Lower leg skin (tissue), 4 donors: ENCODE data around the gene ANKEF1. TPM values are rescaled to one million over a fixed set of nuclear protein-coding genes. Genes with fewer than 3 reads are reported as not detected.
"Not testable (repeated sequence)": the region's sequence is repeated elsewhere in the genome, so short reads cannot be mapped to it uniquely, and the experiment has no call there.

Experiments used
- DNase-seq, 2 donors: peaks; one replicate each; pipeline ENCODE4 v3.0.0-alpha.2; 2019; ENCODE audit warnings: low spot score in 2 of 2
- H3K4me3 ChIP-seq: fragments of 200-600 bp; sonication (generic); 2 replicates; pipeline ENCODE4 v1.5.1; 2017; ENCODE audit warnings: mild to moderate bottlenecking, low read depth; ENCODE audit not compliant: poor library complexity, severe bottlenecking
- CTCF ChIP-seq, 3 donors: fragments of 450-650 bp; IDR thresholded peaks; one replicate each; pipeline ENCODE4 v1.5.1; 2016; ENCODE audit warnings: antibody characterized with exemption in 3 of 3, mild to moderate bottlenecking in 3 of 3, moderate library complexity in 2 of 3
- POLR2A ChIP-seq, 2 donors: fragments of 450-650 bp; IDR thresholded peaks; one replicate each; pipeline ENCODE4 v1.6.1; 2016 to 2017; ENCODE audit warnings: antibody characterized with exemption in 2 of 2, mild to moderate bottlenecking in 1 of 2, moderate library complexity in 1 of 2
- WGBS, 2 donors: methylation state at CpG; one replicate each; pipeline ENCODE4 v1.1.5; 2018; 5-methylcytosine and 5-hydroxymethylcytosine counted together
- intact Hi-C: fragments of 100-400 bp; cut with DNase I; formaldehyde crosslinking; loops from one replicate; pipeline ENCODE4 v1.15.0; 2023; ENCODE audit warnings: low total_unique reads
- total RNA-seq, 4 donors: library from RNA; depleted of rRNA; stranded (reverse); fragments of >200 nt; gene quantifications; one replicate each; pipeline ENCODE4 v1.1.0, GENCODE V29; 2016

The ANKEF1 gene
- total RNA-seq, 4 donors from 2014 or later, result 3.9 to 4.6 (median 4.6) TPM

- no peak overlapping the region for H3K4me3 ChIP-seq
- no peak for DNase-seq
- 73 to 74% methylated on average over 5 of the region's 5 CpGs for WGBS, 2 donors
- TF ChIP-seq CTCF (IDR thresholded peaks at IDR 0.05), result no peak
- no peak for TF ChIP-seq POLR2A (IDR thresholded peaks at IDR 0.05)
- intact Hi-C loops, result no loop called here
Measured at GRCh38 chr20:10014431-10014830, 20.4 kb upstream of the ANKEF1 start.

- no peak for TF ChIP-seq CTCF (IDR thresholded peaks at IDR 0.05)
- TF ChIP-seq POLR2A (IDR thresholded peaks at IDR 0.05), result no peak
- no peak for DNase-seq
- intact Hi-C loops, result no loop called here
- no peak overlapping the region for H3K4me3 ChIP-seq
- 62 to 71% methylated on average over 2 of the region's 2 CpGs for WGBS, 2 donors
Measured at GRCh38 chr20:10020937-10021336, 13.8 kb upstream of the ANKEF1 start.

GRCh38 chr20:10022625-10023024 is 12.2 kb upstream of the ANKEF1 start:
- TF ChIP-seq CTCF (IDR thresholded peaks at IDR 0.05) (no peak), POLR2A (IDR thresholded peaks at IDR 0.05) (no peak)
- no peak for DNase-seq
- WGBS, 2 donors, result 58 to 66% methylated on average over 2 of the region's 2 CpGs
- intact Hi-C loops, result no loop called here
- no peak overlapping the region for H3K4me3 ChIP-seq

GRCh38 chr20:10023911-10024310 is 10.9 kb upstream of the ANKEF1 start:
- 68 to 73% methylated on average over 2 of the region's 2 CpGs for WGBS, 2 donors
- H3K4me3 ChIP-seq, result no peak overlapping the region
- intact Hi-C loops, result no loop called here
- DNase-seq, result no peak
- no peak for TF ChIP-seq CTCF (IDR thresholded peaks at IDR 0.05)
- no peak for TF ChIP-seq POLR2A (IDR thresholded peaks at IDR 0.05)

- WGBS, 2 donors, result 93 to 97% methylated on average over 31 to 33 of the region's 47 CpGs
- DNase-seq, H3K4me3 ChIP-seq, intact Hi-C loops: not testable (repeated sequence)
Measured at GRCh38 chr20:10031451-10032215, 3.2 kb upstream of the ANKEF1 start.

GRCh38 chr20:10032269-10032668 is 2.5 kb upstream of the ANKEF1 start:
- 94 to 97% methylated on average over 7 of the region's 7 CpGs for WGBS, 2 donors
- intact Hi-C loops, DNase-seq, H3K4me3 ChIP-seq: not testable (repeated sequence)
